Stimulated activated CD8-positive, alpha-beta memory T cell treated with anti-CD3 and anti-CD28 coated beads, Interleukin-12 subunit alpha, Interleukin-12 subunit beta, amount 100 ng/mL, for 24 hours (primary cell): ENCODE results near the gene TFPT.
A peak's percentile ranks its signal among the peaks of the same experiment; 100 is the strongest.
"Not testable (repeated sequence)": the region's sequence is repeated elsewhere in the genome, so short reads cannot be mapped to it uniquely, and the experiment has no call there.

ENCODE experiments used
- DNase-seq: peaks from one replicate; pipeline ENCODE4 v3.0.0-alpha.2; 2020; ENCODE audit errors: extremely low read depth

The TFPT gene

GRCh38 chr19:54123682-54124081 is 8.2 kb upstream of the TFPT start:
- DNase-seq = no peak

- DNase-seq = no peak
These were observed 5.8 kb upstream of the TFPT start for GRCh38 chr19:54121259-54121658.

- no peak for DNase-seq
These were observed 933 bp downstream of the TFPT start for GRCh38 chr19:54114340-54115108.

- DNase-seq = no peak
These were observed 5.8 kb downstream of the TFPT start for GRCh38 chr19:54109651-54110050.

- DNase-seq = no peak
These were observed 7.0 kb downstream of the TFPT start for GRCh38 chr19:54108496-54108895.

GRCh38 chr19:54107876-54108490 is 7.5 kb downstream of the TFPT start:
- no peak for DNase-seq

- DNase-seq = no peak
These were observed 8.7 kb downstream of the TFPT start for GRCh38 chr19:54106716-54107115.

- no peak for DNase-seq
These were observed 9.7 kb downstream of the TFPT start for GRCh38 chr19:54105796-54106195.

- no peak for DNase-seq
These were observed 10.3 kb downstream of the TFPT start for GRCh38 chr19:54104998-54105715.

GRCh38 chr19:54102421-54103169 is 12.9 kb downstream of the TFPT start, which contains the start of gene NDUFA3:
Gene NDUFA3, plus strand, starts transcription at chr19:54102855. Its CDS starts 24 bp downstream, at chr19:54102879.
- peak; percentile 95 for DNase-seq

GRCh38 chr19:54100561-54100960 is 14.9 kb downstream of the TFPT start, which contains the start of gene OSCAR:
Gene OSCAR, minus strand, starts transcription at chr19:54100803. Its CDS starts 11 bp downstream, at chr19:54100792.
- DNase-seq = no peak

- not testable (repeated sequence) for DNase-seq
These were observed 15.6 kb downstream of the TFPT start for GRCh38 chr19:54099903-54100255.

- DNase-seq = no peak
These were observed 16.1 kb downstream of the TFPT start for GRCh38 chr19:54099190-54099902.

- DNase-seq = no peak
These were observed 18.8 kb downstream of the TFPT start for GRCh38 chr19:54096617-54097106.

- not testable (repeated sequence) for DNase-seq
These were observed 19.4 kb downstream of the TFPT start for GRCh38 chr19:54095859-54096616.

- DNase-seq = no peak
These were observed 20.2 kb downstream of the TFPT start for GRCh38 chr19:54095136-54095858.

GRCh38 chr19:54094426-54095000 is 20.9 kb downstream of the TFPT start:
- no peak for DNase-seq

- no peak for DNase-seq
These were observed 31.0 kb downstream of the TFPT start for GRCh38 chr19:54084410-54084809.

GRCh38 chr19:54081032-54081431 is 34.4 kb downstream of the TFPT start, which contains the start of gene TARM1:
Gene TARM1, minus strand, starts transcription at chr19:54081365. Its CDS starts 25 bp downstream, at chr19:54081340.
- no peak for DNase-seq
